ELR (cell line): Measurements from ENCODE around the gene PSTPIP2.
"Not testable (repeated sequence)": the region's sequence is repeated elsewhere in the genome, so short reads cannot be mapped to it uniquely, and the experiment has no call there.

Source experiments
- DNase-seq: peaks from one replicate; pipeline ENCODE4 v3.0.0-alpha.2; 2015; ENCODE audit warnings: low read depth

Gene PSTPIP2

DNA sequence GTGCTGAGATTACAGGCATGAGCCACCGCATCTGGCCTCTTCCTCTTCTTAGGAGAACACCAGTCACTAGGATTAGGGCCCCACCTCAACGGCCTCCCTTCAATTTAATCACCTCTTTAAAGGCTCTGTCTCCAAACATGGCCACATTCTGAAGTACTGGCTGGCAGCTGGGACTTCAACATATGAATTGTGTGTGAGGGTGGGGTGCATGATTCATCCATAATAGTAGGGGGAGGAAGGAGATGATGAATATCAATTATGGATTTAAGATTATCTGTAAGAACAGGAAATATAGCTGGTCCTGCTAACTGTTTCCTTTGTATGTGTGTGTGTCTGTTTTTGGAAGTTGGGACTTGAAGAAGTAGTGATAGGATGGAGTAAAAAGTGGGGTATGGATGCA lies 90.2 kb downstream of the PSTPIP2 start:
- DNase-seq = no peak

DNA sequence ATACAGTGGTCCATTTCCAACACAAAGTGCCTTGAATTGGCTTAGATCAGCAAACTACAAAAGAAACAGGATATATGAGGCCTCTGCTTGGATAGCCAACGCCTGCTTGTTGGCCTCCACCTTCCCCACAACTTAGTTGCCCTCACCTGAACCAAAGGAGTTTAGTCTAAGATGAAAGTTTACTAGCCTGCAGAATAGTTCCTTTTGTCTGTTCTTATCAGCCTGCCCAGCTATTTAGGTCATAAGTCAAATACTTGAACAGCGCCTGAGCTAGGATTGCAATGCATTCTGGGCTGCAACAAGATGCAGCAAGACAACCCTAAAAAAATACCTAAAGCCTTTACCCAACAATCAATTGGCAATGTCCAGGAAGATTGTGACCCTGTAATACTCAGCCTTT lies 91.8 kb downstream of the PSTPIP2 start:
- no peak for DNase-seq

DNA sequence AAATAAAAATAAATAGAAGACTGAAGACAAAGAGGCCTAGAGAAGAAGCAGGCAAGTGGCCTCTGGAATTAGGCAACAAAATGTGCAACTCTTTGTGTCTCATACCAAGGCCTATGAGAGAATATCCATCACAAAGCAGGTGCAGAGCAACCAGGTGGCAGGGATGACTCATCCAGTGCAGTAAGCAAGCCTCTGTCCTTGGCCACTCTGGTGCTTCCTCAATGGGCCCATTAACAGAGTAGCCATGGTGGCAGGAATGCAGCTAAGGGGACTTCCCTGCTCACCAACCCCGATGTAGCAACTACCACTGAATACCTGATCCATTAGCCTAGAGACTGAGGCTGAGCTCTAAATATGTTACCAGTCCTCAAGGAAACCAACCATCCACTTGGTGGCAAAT lies 94.0 kb downstream of the PSTPIP2 start:
- DNase-seq = no peak

DNA sequence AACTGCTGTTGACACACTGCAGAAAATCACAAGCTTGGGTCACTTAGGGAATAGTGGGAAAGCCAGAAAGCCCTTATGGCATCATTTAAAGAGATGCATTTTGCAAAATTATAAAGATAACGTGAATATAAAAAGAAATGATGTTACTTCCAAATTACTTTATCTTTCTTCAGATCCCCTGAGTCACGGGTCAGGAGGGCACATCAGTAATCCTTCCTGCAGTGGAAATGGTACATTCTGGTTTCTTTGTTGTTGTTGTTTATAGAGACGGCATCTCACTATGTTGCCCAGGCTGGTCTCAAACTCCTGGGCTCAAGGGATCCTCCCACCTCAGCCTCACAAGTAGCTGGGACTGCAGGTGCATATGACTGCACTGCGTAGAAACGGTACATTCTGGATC lies 95.1 kb downstream of the PSTPIP2 start:
- DNase-seq = no peak

DNA sequence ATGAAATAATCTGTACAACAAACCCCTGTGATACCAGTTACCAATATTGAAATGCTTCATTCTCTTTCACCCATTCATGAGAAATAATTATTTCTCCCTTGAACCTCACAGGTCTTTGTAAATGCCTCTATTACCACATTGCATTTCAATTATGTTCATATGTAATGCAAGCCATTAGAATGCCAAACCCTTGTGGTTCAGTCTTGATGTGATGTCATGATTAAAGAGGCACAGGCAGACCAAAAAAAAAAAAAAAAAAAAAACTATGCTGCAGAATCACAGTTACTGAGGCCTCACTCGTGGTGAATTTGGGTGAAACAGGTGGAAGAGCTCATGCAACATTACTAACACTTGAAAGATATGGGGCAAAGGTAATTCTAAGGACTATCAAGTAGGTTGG lies 95.5 kb downstream of the PSTPIP2 start:
- DNase-seq = no peak

DNA sequence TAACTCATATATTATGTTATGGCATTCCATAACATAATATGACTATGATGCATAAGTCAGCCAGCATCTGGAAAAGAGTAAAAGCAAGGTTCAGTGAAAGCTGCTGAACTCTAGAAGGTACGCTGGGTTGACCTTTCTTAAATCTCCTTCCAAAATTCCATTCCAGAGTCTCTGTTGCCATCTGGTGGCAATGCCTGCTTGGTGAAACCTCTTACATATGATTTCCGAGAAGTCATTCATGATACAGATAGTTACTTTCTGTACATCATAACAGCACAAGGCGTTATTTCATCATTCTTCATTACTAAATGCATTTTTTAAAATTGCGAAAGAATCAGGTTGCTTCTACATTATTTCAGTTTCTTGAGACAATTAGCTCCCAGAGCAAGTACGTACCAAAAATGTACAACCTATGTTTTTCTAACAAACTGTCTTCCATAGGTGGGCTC lies 97.9 kb downstream of the PSTPIP2 start:
- DNase-seq = peak; percentile 88

DNA sequence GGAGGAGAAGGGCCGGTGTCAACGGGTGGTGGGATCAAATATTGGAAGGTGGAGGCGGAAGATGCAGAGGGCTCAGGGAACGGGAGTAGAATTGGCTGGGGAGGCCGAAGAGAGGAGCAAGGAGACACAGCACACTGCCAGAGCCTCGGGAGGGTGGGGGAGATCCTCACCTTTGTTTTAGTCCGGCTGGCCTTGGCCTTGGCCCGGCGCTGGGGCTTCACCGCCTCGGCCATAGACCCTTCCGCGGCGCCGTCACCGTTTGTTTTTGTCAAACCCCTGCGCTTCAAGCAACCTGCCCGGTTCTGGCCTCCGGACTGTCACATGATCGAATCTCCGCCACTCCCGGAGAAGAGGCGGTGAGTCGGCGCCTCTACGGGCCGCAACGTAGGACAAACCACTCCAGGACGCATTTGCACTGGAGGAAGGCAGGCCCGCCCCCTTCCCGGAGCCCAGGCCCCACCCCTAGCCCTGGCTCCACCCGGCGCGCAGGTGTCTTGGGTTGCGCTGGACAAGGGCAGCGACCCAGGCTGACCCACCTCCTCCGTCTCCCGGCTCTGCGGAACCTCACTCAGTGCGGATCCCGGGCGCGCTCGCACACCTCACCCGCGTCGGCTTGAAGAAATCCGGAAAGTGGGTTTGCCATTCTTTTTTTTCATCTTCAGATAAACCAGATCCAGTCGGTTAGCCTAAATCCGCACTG lies 104.9 kb downstream of the PSTPIP2 start, which contains the start of gene EPG5:
EPG5 (minus strand) TSS at position 323 of the 700 bp plus-strand sequence; CDS start at position 233, 90 bp downstream.
- DNase-seq = peak; percentile 98

DNA sequence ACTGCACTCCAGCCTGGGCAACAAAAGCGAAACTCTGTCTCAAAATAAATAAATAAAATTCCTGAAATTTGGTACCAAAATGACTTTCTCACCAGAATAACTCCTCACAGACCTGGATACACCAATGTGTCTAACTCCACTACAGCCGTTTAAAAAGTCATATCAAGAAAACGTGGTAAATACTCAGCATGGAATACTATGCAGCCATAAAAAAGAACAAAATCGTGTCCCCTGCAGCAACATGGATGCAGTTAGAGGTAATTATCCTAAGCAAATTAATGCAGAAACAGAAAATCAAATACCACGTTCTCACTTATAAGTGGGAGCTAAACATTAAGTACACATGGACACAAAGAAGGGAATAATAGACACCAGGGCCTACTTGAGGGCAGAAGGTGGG lies 107.1 kb downstream of the PSTPIP2 start:
- DNase-seq = not testable (repeated sequence)

DNA sequence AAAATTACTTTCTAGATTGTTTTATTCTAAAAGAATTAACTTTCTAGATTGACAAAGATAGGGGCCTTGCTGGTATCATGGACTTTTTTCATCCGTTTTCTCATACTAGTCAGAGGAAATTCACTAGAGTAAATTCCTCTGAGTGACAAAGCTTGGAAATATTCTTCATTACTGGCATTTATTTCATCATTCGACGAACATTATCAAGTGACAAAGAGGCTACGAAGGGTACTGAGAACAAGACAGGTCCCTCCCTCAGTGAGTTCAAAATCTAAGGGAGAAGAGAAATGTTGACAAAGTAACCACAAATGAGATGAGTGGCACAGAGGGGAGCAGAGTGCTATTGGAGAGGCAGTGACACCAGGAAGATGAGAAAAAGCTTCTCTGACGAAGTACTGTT lies 109.2 kb downstream of the PSTPIP2 start:
- peak; percentile 95 for DNase-seq

DNA sequence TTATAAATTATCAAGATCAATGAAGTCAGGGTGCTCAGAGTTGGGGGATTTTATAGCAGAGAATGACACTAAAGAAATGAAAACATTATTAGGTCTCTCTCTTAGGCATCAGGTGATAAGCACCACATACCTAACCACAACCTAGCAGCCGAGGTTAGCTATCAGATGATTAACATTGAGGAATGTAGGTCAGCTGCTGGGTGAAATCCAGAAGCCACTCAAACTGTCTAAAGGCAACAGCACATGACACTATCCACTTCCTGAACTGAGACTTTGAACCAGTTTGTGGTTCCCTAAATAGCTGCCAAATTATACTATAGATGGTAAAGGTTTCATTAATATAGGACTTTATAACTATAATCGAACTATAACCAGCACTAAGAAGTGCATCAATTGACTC lies 109.6 kb downstream of the PSTPIP2 start:
- peak; percentile 95 for DNase-seq

DNA sequence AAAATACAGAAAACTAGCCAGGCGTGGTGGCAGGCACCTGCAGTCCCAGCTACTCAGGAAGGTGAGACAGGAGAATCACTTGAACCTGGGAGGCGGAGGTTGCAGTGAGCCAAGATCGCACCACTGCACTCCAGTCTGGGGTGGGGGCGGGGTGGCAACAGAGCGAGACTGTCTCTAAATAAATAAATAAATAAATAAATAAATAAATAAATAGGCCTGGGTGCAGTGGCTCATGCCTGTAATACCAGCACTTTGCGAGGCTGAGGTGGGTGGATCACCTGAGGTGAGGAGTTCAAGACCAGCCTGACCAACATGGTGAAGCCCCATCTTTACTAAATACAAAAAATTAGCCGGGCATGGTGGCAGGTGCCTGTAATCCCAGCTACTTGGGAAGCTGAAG lies 112.6 kb downstream of the PSTPIP2 start:
- DNase-seq = not testable (repeated sequence)

DNA sequence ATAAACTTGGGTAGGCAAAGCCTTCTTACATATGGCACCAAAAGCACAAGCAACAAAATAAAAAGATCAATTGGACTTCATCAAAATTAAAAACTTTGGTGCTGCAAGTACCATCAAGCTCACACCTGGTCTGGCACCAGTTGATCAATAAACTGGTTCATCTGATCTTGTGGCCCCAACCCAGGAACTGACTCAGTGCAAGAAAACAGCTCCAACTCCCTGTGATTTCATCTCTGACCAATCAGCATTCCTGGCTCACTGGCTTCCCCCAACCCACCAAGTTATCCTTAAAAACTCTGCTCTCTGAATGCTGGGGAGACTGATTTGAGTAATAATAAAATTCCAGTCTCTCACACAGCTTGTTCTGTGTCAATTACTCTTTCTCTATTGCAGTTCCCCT lies 113.3 kb downstream of the PSTPIP2 start:
- peak; percentile 73 for DNase-seq

DNA sequence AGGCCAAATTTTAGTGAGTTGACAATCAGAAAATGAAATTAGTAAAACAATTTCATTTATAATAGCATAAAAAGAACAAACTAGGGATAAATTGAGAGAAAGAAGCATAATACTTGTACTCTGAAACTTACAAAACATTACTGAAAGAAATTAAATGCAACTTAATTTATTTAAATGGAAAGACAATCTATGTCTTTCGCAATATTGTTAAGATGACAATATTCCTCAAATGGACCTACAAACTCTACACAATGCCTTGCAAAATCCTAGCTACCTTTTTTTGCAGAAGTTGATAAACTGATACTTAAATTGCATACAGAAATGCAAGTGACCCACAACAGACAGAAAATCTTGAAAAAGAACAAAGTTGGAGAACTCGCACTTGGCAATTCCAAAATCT lies 114.0 kb downstream of the PSTPIP2 start:
- DNase-seq = no peak

DNA sequence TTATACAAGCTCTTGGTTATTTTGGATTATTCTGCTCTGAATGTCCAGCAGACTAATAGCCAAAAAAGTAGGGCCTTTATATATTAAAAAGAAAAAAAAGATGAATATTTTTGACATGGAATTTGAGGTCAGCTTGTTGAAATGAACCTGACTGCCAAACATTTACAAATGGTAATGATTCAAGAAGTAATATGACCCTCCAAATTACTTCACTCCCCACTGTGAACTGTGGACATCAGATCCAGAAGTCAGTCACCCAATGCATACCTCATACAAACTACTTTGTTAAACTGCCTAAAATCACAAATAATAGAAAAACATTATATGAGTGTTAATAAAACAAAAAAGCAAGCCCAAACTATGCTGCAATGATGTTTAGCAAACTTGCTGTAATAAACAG lies 115.0 kb downstream of the PSTPIP2 start:
- peak; percentile 52 for DNase-seq

DNA sequence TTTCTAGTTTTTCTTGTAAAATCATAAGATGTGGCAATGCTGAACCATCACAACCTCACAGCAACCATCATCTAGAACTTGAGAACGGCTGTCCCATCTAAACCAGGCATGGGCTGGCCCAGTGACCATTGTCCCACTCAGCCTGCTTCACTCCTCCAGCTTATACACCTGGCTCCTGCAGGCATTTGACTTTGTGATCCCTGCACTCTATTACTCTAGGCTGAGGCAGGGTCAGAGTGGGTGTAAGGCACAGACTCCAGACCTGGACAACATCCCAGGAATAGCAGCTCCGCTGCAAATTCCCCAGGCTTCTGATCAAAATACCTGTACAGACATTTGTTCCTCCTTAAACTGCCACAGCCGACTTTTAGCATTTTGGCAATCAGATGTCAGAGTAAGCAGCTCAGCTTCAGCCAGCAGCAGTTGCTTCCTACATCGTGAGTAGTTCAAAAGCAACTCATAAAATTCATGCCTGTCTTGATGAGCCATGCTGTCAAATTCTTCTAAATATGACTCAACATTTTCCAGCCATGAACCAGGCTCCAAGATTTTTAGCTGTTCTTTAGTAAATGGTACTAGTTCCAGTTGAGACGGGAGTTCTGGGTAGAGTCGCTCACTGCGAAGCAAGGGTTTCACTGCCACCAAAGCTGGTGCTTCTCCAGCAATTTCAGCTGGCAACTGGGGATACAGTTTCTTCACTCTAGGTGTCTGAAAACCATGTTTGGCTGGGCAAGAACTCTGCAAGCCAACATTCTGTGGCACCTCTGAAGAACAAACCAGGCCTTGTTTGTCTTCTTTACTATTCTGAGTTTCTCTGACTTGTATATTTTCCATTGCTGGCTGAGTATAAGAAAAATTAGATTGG lies 117.8 kb downstream of the PSTPIP2 start:
- DNase-seq = peak; percentile 97

DNA sequence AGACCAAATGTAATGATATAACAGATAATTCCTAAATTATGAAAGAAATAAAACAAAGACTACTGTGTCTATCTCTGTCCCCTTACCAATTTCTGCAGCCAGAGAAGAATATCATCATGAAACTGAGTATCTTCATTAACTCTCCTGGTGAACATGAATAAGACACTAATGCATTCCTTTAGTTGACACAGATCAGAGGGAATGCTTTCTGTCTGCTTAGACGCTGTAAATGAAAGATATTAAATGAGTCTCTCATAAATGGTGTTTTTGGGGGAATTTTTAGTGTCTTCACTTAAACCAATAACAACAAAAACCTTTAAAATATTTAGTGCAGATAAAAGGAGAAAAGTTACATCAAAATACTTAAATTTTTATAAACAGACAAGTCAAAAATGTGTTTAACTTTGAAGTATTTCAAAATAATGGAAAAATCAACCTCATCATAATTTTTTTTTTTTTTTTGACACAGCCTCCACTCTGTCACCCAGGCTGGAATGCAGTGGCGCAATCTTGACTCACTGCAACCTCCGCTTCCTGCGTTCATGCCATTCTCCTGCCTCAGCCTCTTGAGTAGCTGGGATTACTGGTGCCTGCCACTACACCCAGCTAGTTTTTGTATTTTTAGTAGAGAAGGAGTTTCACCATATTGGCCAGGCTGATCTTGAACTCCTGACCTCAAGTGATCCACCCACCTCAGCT lies 120.9 kb downstream of the PSTPIP2 start:
- peak; percentile 92 for DNase-seq

DNA sequence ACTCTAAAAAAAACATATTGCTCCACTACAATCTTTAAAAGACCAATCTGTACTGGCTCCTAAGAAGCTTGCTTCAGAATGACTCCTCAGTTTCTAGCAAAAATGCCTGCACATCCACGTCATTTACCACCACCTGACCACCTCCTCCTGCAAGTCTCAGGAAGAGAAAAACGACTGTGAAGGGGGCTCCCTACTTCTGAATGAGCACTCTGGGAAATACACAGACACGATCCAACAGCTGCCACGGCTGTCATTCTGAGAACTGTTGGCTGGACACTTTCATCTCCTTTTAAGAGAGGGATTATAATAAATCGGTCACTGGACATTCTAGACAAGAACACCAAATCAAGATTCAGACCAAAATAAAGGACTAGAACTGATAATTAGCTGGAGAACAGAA lies 126.4 kb downstream of the PSTPIP2 start:
- DNase-seq = no peak

DNA sequence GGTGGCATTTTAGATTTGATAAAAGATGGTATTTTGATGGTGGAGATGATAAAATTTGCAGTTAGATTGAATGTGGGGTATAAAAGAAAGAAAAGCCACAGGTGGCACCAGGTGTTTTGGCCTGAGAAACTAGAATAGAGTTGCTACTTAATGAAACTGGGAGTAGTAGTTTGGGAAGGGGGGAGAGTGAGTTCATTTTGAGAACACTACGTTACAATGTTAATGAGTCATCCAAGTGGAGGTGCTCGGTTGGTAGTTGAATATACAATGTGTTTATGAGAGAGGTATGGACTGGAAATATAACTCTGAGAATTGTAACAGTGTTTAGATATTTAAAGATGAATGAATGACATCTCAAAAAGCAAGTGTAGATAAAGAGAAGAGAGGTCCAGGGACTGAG lies 131.3 kb downstream of the PSTPIP2 start:
- DNase-seq = peak; percentile 33

DNA sequence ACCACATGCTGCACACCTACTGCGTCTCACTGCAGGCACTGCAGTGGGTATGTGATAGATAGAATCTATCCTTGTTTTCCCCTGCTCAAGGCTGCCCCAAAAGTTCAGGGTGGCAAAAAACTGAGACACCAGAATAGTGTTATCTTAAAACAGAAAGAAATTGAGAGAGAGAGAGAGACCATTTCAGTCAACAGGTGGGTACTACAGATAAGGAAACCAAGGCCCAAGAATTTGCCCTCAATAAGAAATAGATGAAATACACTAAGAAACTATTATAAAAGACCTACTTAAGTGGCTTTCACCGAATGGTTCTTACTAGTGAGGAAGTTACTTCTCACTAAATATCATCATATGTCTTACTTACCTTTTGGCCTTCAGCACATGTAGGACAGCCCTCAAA lies 132.8 kb downstream of the PSTPIP2 start:
- no peak for DNase-seq

DNA sequence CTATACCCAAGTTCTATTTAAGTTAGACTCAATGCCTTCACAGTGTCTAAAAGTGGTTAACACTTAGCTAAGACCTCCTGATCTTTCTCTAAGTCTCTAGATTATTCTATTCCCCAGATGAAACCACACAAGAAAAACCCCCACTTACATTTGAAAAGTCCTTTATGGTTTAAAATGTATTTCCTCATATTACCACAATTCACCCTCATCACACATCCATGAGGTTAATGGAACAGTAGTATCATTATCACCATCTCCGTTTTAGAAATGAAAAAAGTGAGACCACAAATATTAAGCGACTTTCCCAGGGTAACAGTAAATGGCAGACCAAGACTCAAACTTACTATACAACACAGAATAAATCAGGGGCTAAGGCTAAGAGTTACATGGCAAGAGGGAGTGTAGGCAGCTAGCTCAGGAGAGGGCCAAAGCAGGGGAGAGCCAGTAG lies 133.5 kb downstream of the PSTPIP2 start:
- no peak for DNase-seq

DNA sequence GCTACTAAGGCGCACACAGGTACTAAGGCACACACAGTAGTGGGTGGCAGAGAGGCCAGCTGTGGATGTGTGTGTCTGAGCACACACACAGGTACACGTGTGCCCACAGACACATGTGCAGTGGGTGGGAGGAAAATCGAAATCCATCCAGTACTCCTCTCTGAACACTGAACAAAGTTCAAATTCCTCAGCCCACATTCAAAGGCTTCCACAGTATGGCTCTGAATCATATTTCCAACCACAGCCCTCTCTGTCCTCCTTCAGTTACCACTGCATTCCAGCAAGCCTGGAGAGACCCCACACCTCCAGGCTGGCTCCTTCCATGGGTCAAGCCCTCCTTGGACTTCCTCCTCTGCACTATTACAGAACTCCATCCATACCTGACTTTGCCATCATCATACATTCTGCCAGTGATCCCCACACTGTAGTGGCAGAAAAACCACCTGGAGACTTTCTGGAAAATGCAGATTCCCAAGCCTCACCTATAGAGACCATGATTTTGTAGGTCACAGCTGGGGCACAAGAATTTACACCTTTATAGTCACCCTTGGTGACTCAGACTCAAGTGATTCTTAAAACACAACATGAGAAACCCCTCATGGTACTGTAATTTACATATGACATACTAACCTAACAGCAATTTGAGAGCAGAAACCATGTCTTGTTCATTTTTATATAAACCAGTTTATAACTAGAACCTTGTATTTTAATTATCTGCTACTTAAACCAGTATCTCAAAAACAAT lies 136.3 kb downstream of the PSTPIP2 start:
- DNase-seq = peak; percentile 66
